Astrocyte of the spinal cord (primary cell): Measurements from ENCODE around the gene THRB.

Experiments used
- DNase-seq: peaks from one replicate; pipeline ENCODE4 v3.0.0; 2011; ENCODE audit warnings: low read depth, low spot score
- H3K4me3 ChIP-seq: 2 replicates; pipeline ENCODE4 v1.5.1; 2011; ENCODE audit warnings: low read depth, mild to moderate bottlenecking, low read length, moderate library complexity
- CTCF ChIP-seq: IDR thresholded peaks from 2 replicates; pipeline ENCODE4 v1.5.1; 2012; ENCODE audit warnings: low read depth, mild to moderate bottlenecking, low read length, inconsistent platforms
- in situ Hi-C: cut with HindIII; loops from 2 replicates; pipeline ENCODE4 v1.10.0; 2017; ENCODE audit warnings: low sequenced_read_pairs

Gene THRB

DNA sequence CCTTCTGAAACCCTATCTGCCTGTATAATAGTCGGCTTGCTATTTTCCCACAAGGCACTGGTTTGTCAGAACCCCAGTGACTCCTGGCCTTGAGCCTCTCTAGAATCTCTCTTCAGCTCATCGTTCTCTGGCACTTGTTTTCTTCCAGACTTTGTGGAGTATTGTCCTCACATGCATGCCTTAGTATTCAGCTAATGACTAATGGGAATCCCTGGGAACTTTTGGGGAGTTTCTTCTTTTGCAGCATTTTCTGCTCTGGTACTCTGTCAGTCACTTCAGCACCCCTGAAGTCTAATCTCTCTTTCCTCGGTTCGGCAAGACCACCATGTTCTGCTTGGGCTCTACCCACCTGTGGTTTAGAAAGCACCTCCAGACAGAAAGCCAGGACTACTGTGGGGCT lies 35.8 kb upstream of the THRB start:
- in situ Hi-C loops, result no loop called here
- TF ChIP-seq CTCF, result no peak
- no peak overlapping the region for H3K4me3 ChIP-seq
- no peak for DNase-seq

DNA sequence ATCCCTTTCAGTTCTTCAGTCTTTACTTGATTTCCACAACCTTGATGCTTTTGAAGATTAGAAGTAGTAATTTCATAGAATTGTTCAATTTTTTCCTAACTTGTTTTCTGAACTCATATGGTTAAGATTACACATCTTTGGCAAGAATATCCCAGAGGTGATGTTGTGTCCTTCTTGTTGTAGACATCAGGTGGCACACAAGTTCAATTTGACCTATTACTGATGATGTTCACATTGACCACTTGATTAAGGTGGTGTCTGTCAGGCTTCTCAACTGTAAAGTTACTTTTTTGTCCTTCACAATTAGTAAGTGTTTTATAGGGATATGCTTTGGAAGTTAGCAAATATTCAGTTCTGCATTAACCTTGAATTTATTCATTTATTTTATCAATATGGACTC lies 34.6 kb upstream of the THRB start:
- TF ChIP-seq CTCF, result no peak
- in situ Hi-C loops, result no loop called here
- DNase-seq, result no peak
- H3K4me3 ChIP-seq, result no peak overlapping the region

GRCh38 chr3:24526640-24527212 lies 32.1 kb upstream of the THRB start:
- in situ Hi-C loops, result no loop called here
- no peak overlapping the region for H3K4me3 ChIP-seq
- DNase-seq, result no peak
- TF ChIP-seq CTCF, result no peak

- DNase-seq, result no peak
- no peak overlapping the region for H3K4me3 ChIP-seq
- TF ChIP-seq CTCF, result no peak
- in situ Hi-C loops, result no loop called here
These were observed 30.9 kb upstream of the THRB start for GRCh38 chr3:24525557-24525956.

GRCh38 chr3:24525022-24525421 lies 30.4 kb upstream of the THRB start:
- no peak for DNase-seq
- in situ Hi-C loops, result no loop called here
- TF ChIP-seq CTCF, result no peak

DNA sequence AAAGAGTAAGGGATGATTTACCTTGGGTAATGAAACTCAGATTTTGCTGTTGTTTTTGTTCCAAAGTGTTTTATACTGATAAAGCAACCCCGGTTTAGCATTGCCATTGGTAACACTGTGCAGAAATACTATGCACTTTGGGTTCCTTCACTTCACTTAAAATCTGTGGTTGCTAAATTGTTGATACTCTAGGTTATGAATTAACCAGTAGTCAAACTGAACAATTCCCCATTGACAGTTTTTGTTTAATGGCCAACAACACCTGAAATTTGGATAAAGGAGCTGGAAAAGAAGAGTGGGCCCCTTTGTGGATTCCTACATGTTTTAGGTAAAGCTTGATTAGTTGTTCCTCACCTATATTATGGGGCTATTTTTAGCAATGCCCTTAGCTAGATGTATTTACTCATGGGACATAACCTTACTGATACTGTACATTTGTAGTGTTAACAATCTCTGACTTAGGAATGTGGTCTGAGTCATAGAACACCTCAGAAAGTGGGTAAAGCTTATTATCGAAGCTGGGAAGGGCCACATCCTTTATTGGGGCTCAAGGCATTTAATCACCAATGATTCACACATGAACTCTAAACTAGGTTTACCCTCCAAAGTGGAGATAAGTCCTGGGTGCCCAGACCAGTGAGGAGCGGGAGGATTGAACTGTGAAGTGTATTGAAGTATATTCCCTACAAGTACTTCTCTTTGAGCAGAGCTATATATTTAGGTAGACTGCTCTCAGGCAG lies 29.5 kb upstream of the THRB start:
- no peak for DNase-seq
- in situ Hi-C loops, result no loop called here
- TF ChIP-seq CTCF, result no peak
- no peak overlapping the region for H3K4me3 ChIP-seq

More at GRCh38 chr3:24525022-24525421, 30.4 kb upstream of the THRB start:
- no peak overlapping the region for H3K4me3 ChIP-seq
